ENCODE data around the gene MYOF.

DNA sequence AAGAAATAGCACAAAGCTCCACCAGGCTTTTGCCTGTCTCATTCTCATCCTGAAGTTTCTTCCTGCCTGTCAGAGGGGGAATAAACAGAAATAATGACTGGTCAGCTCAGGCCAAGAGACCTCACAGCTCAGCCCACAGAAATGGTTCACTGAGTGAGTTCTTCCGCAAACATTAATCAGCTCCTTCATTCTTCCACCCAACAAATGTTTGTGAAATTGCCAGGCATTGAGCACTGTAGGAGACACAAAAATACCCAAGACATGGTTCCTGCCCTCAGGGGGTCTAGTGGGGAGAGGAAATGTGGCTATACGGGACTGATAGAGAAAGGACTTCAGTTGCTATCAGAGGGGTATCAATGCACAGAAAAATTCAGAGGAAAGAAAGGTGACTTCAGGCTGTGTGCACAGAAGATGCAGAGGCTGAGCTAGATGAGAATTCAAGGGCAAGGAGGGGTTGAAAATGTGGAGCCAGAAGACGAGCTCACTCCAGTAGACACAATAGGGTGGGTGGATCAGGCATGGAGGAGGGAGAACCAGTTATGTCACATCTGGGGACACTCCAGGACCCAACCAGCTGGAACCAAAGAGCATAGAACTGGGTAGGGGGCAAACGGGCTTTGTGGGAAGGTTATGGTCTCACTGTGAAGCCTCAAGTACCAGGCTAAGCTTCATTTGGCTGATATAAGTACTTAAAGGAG is 20.9 kb downstream of the MYOF start:
- no peak for TF ChIP-seq CTCF (IDR thresholded peaks at IDR 0.05)
- no peak for TF ChIP-seq POLR2A (IDR thresholded peaks at IDR 0.05)
